ENCODE measurements around the gene ADGRA3. TPM values are rescaled to one million over a fixed set of nuclear protein-coding genes. Genes with fewer than 3 reads are reported as not detected.

The ADGRA3 gene
- total RNA-seq, 1 experiment from 2014 or later: 56.5 TPM

DNA sequence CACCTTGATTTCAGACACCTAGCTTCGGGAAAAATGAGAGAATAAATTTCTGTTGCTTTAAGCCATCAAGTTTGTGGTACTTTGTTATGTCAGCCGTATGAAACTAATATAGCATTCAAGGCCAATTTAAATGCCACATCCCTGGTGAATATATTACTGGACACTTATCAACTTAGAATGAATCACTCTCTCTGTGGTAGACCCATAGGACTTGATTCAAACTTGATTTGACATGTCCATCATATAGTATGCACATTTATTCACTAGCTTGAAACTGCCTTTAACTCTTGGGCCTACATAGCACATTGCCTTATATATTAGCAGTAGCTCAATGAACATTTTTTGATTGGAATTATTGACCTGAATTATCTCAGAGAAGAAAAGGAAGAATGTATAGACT lies 172.3 kb downstream of the ADGRA3 start:
- H3K14ac ChIP-seq (ENCODE audit: insufficient read depth, low read length): no peak overlapping the region
- H4K20me1 ChIP-seq (ENCODE audit: control insufficient read depth, insufficient read depth, insufficient read length): no peaks in the 10 kb centered on the region
- H3T11ph ChIP-seq (ENCODE audit: low read length): no peak overlapping the region
- H3K4ac ChIP-seq (ENCODE audit: low read depth, low read length): no peak overlapping the region
- Mint-ChIP-seq H3K36me3 (ENCODE audit: insufficient read depth in 1 of 3, low read depth in 3 of 3) (peaks cover 8% of the 10 kb centered on the region in 3 experiments; a peak in 6 of 7 replicates), H3K27ac (no peak overlapping the region), H3K4me1 (peaks cover 0 to 3% of the 10 kb centered on the region in 2 experiments; a peak in 1 of 4 replicates), H3K27me3 (ENCODE audit: low read depth) (no peaks in the 10 kb centered on the region), H3K9me3 (peaks cover 3 to 8% of the 10 kb centered on the region in 2 experiments; a peak in 2 of 5 replicates), H3K4me3 (no peak overlapping the region)
- no peak overlapping the region for H3K23ac ChIP-seq (ENCODE audit: insufficient read length, low read depth, low read length)
- WGBS (ENCODE audit: extremely low coverage, insufficient read length, low lambda C conversion rate): no CpG with 5 or more reads among the region's 2 CpGs
- H2BK15ac ChIP-seq (ENCODE audit: low read depth, low read length): no peak overlapping the region
- H3K56ac ChIP-seq (ENCODE audit: insufficient read length, low read depth, low read length): no peak overlapping the region
- no peak overlapping the region for H3K4me2 ChIP-seq (ENCODE audit: insufficient read depth, insufficient read length, low read length)
- H2AFZ ChIP-seq (ENCODE audit: low read length): no peak overlapping the region
- H2BK12ac ChIP-seq (ENCODE audit: insufficient read length, low read depth, low read length): no peak overlapping the region
- no peaks in the 10 kb centered on the region for H3K27me3 ChIP-seq (ENCODE audit: insufficient read depth, low read length)
- no peak overlapping the region for H2AK5ac ChIP-seq (ENCODE audit: insufficient read length, low read length)
- H3K27ac ChIP-seq (ENCODE audit: insufficient read length, low read depth, low read length): no peak overlapping the region
- H2BK120ac ChIP-seq (ENCODE audit: low read depth, low read length, poor library complexity, severe bottlenecking): no peak overlapping the region
- no peaks in the 10 kb centered on the region for H3K4me1 ChIP-seq (ENCODE audit: insufficient read depth, low read length)
- no peak for DNase-seq
- H3K23me2 ChIP-seq (ENCODE audit: insufficient read length, low read depth, low read length, poor library complexity, severe bottlenecking): no peaks in the 10 kb centered on the region
- TF ChIP-seq, protein P1, sequence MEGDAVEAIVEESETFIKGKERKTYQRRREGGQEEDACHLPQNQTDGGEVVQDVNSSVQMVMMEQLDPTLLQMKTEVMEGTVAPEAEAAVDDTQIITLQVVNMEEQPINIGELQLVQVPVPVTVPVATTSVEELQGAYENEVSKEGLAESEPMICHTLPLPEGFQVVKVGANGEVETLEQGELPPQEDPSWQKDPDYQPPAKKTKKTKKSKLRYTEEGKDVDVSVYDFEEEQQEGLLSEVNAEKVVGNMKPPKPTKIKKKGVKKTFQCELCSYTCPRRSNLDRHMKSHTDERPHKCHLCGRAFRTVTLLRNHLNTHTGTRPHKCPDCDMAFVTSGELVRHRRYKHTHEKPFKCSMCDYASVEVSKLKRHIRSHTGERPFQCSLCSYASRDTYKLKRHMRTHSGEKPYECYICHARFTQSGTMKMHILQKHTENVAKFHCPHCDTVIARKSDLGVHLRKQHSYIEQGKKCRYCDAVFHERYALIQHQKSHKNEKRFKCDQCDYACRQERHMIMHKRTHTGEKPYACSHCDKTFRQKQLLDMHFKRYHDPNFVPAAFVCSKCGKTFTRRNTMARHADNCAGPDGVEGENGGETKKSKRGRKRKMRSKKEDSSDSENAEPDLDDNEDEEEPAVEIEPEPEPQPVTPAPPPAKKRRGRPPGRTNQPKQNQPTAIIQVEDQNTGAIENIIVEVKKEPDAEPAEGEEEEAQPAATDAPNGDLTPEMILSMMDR (conservative IDR thresholded peaks at IDR 0.05): no peak
- H4K91ac ChIP-seq (ENCODE audit: insufficient read length, low read depth, low read length): no peak overlapping the region
- no peaks in the 10 kb centered on the region for H3K79me2 ChIP-seq (ENCODE audit: insufficient read depth, low read length)
- no peak overlapping the region for H2BK5ac ChIP-seq (ENCODE audit: insufficient read length, low read length)
- H3K9ac ChIP-seq (ENCODE audit: extremely low read depth, insufficient read length, low read length): no peak overlapping the region
- no peak overlapping the region for H2BK20ac ChIP-seq (ENCODE audit: low read depth, low read length, poor library complexity, severe bottlenecking)
- no peak overlapping the region for H4K5ac ChIP-seq (ENCODE audit: insufficient read length, low read depth, low read length)
- H3K9me3 ChIP-seq (ENCODE audit: control insufficient read depth, low read depth, low read length): no peaks in the 10 kb centered on the region
- H3K79me1 ChIP-seq (ENCODE audit: insufficient read depth, low read depth, low read length, poor library complexity, severe bottlenecking): no peaks in the 10 kb centered on the region
- no peak overlapping the region for H4K8ac ChIP-seq (replicated peaks; ENCODE audit: insufficient read length, low read depth, low read length)
- H3K18ac ChIP-seq (ENCODE audit: insufficient read length, low read depth, low read length): no peak overlapping the region

All from H9 (cell line).